Common myeloid progenitor, CD34-positive (primary cell): ENCODE data around the gene LPAR1.

ENCODE experiments used
- CTCF ChIA-PET: fragments of 350-600 bp; sonication (Branson Sonifier 250); formaldehyde crosslinking; loops from one replicate; lab custom pipeline; 2021; ENCODE audit warnings: antibody characterized with exemption; lab: Charles Lee
- POLR2A ChIA-PET: fragments of 350-600 bp; sonication (Branson Sonifier 250); formaldehyde crosslinking; loops from one replicate; lab custom pipeline; 2021; ENCODE audit warnings: antibody characterized with exemption; lab: Charles Lee
- DNase-seq, 3 donors: peaks; one replicate each; pipeline versions ENCODE4 v3.0.0 to v3.0.0-alpha.2; 2013
- H3K27ac ChIP-seq, 2 experiments: 1 replicate in 1 of 2; 2 replicates in 1 of 2; pipeline ENCODE4 v1.7.0; 2013; ENCODE audit warnings: inconsistent platforms in 2 of 2, low read length in 2 of 2, mild to moderate bottlenecking in 2 of 2, low read depth in 1 of 2, moderate library complexity in 1 of 2; ENCODE audit not compliant: severe bottlenecking in 2 of 2, insufficient read depth in 1 of 2, poor library complexity in 1 of 2
- H3K27me3 ChIP-seq, 5 experiments: replicated peaks in 2 of 5; 1 replicate in 3 of 5; 2 replicates in 2 of 5; pipeline versions ENCODE4 v1.6.1 to v1.7.0; 2013; ENCODE audit warnings: low read length in 4 of 5, mild to moderate bottlenecking in 2 of 5, moderate library complexity in 2 of 5, inconsistent platforms in 1 of 5; ENCODE audit not compliant: insufficient read depth in 5 of 5, control insufficient read depth in 4 of 5
- H3K36me3 ChIP-seq, 4 experiments: 1 replicate in 2 of 4; 2 replicates in 2 of 4; pipeline versions ENCODE4 v1.6.1 to v1.7.0; 2013; ENCODE audit warnings: low read length in 3 of 4, control low read depth in 1 of 4, mild to moderate bottlenecking in 1 of 4; ENCODE audit not compliant: control insufficient read depth in 4 of 4, insufficient read depth in 4 of 4
- H3K4me1 ChIP-seq, 4 experiments: 1 replicate in 3 of 4; 2 replicates in 1 of 4; pipeline versions ENCODE4 v1.6.1 to v1.7.1; 2013; ENCODE audit warnings: low read length in 3 of 4, mild to moderate bottlenecking in 3 of 4, control low read depth in 1 of 4, inconsistent platforms in 1 of 4, moderate library complexity in 1 of 4; ENCODE audit not compliant: control insufficient read depth in 4 of 4, insufficient read depth in 4 of 4; ENCODE audit errors: control extremely low read depth in 1 of 4
- H3K4me3 ChIP-seq, 7 experiments: 1 replicate in 4 of 7; 2 replicates in 3 of 7; pipeline versions ENCODE4 v1.5.1 to v1.7.0; 2013; ENCODE audit warnings: mild to moderate bottlenecking in 7 of 7, low read length in 6 of 7, moderate library complexity in 6 of 7, inconsistent platforms in 2 of 7, low read depth in 2 of 7, control low read depth in 1 of 7; ENCODE audit not compliant: insufficient read depth in 4 of 7, control insufficient read depth in 1 of 7; ENCODE audit errors: extremely low read depth in 1 of 7
- H3K9me3 ChIP-seq, 5 experiments: 1 replicate in 4 of 5; 2 replicates in 1 of 5; pipeline versions ENCODE4 v1.6.1 to v1.7.1; 2013; ENCODE audit warnings: low read length in 4 of 5, mild to moderate bottlenecking in 2 of 5, inconsistent platforms in 1 of 5, low read depth in 1 of 5, moderate library complexity in 1 of 5; ENCODE audit not compliant: control insufficient read depth in 4 of 5, insufficient read depth in 2 of 5; ENCODE audit errors: control extremely low read depth in 1 of 5
- WGBS: methylation state at CpG from one replicate; pipeline ENCODE4 v1.1.5; 2013; ENCODE audit not compliant: insufficient coverage; 5-methylcytosine and 5-hydroxymethylcytosine counted together

Gene LPAR1

DNA sequence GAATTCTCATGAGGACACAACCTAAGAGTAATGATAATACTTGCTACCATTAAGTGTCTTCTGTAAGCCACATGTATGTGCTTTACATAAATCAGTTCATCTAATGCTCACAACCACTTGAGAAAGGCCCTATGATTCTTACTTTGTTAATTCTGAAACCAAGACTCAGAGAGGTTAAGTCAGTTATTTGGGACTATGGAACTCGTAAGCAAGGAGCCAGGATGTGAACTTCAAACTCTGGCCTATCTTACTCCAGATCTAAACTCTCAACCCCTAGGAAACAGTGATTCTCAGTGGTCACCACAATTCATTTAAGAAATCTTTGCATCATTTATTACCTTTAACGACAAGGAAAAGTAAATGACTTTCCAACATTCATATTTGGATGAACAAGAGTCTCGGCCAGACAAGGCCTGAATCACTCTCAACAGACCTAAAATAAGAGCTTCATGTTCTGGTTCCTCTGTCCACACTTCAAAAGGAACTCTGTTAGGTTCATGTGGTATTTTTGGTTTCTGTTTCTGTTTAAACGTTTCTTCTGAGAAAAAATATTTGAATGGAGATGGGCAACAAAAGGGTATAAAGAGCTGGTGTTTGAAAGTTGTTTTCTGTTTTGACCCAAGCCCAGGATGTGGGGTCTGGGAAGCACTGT lies 104.8 kb downstream of the LPAR1 start:
- Histone ChIP-seq H3K4me3 (peak overlapping the region in 1 of 7 experiments; percentile 22), H3K36me3 (peaks cover 0 to 4% (median 0%) of the 10 kb centered on the region in 4 experiments), H3K27ac (no peak overlapping the region), H3K4me1 (peaks cover 0 to 27% (median 6%) of the 10 kb centered on the region in 4 experiments), H3K9me3 (no peaks in the 10 kb centered on the region), H3K27me3 (no peaks in the 10 kb centered on the region)
- ChIA-PET POLR2A (no interaction called here), CTCF (no interaction called here)
- DNase-seq = peak in 2 of 3 donors; percentile 47 to 61
- WGBS = 79% methylated on average over 2 of the region's 4 CpGs

DNA sequence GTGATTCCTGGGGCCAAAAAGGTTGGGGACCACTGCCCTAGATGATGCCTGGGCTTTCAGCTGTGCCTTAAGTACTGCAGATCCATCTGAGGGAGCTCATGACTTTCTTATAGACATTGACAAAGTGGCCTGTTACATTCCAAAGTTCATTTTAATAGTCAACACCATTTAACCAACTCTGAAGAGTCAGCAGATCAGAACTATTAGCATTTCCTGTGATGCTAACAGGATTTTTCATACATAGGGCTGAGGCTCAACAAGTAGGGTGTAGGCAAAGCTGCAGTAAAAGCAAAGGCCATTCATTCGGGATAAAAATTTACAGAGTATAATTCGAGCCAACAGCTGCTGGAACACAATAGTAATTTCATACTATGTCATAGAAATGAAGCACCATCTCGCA lies 105.4 kb downstream of the LPAR1 start:
- H3K4me3 ChIP-seq = no peak overlapping the region
- POLR2A ChIA-PET = no interaction called here
- H3K36me3 ChIP-seq = peaks cover 0 to 2% (median 0%) of the 10 kb centered on the region in 4 experiments
- H3K27me3 ChIP-seq = no peaks in the 10 kb centered on the region
- CTCF ChIA-PET = no interaction called here
- no peaks in the 10 kb centered on the region for H3K9me3 ChIP-seq
- DNase-seq = no peak
- 100% methylated on average over 1 of the region's 3 CpGs for WGBS
- H3K27ac ChIP-seq = no peak overlapping the region
- peaks cover 0 to 23% (median 6%) of the 10 kb centered on the region in 4 experiments for H3K4me1 ChIP-seq

DNA sequence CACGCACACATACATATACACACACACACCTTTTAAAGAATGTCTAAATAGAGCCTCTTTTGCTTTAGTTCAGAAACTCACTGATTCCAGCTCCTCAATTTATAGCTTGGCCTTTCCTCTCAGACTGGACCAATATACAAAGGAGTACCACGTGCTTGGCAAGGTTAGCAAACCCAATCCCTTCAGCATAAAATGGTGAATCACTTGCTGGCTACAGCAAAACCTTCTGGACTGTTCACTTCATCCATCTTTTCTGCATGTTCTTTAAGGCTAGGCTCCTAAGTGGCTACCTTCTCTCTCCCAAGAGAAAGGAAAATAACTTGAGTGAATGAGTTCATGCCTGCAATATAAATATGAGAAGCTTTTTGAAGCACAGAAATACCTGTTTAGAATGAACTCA lies 109.7 kb downstream of the LPAR1 start:
- Histone ChIP-seq H3K27me3 (no peaks in the 10 kb centered on the region), H3K4me3 (no peak overlapping the region), H3K36me3 (no peaks in the 10 kb centered on the region), H3K4me1 (peaks cover 0 to 11% (median 3%) of the 10 kb centered on the region in 4 experiments), H3K27ac (no peak overlapping the region), H3K9me3 (no peaks in the 10 kb centered on the region)
- POLR2A ChIA-PET = no interaction called here
- CTCF ChIA-PET = no interaction called here
- DNase-seq = no peak
- WGBS = 96% methylated on average over 2 of the region's 2 CpGs

DNA sequence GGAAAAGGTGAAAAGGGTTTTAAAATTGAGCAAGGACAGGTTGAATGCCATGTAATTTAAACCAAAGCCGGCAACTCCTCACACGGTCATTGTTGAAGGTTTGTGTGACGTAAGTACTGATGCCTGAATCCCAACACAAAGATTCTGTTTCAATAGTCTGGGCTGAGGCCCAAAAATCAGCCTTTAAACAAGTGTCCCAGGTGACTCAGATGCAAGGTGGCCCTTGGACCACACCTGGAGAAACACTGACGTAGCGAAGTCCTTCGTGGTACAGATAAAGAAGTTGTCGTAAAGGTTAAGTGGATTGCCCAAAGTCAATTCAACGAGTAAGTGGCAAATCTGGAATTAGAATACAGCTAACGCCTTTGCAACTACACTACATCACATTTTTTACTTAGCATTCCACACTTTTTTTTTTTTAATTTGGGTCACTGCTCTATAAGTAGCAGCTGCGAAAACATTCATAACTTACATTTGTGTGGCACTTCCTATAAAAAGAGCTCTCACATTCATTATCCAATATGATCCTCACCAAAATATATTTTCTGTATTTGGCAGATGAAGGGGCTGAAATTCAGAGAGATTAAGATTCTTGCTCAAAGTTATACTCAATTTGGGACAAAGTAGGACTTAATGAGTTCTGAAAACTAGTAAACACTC lies 111.3 kb downstream of the LPAR1 start:
- ChIA-PET POLR2A (no interaction called here), CTCF (no interaction called here)
- H3K4me3 ChIP-seq = no peak overlapping the region
- no peak for DNase-seq
- no peak overlapping the region for H3K27ac ChIP-seq
- H3K36me3 ChIP-seq = no peaks in the 10 kb centered on the region
- H3K9me3 ChIP-seq = no peaks in the 10 kb centered on the region
- H3K27me3 ChIP-seq = no peaks in the 10 kb centered on the region
- H3K4me1 ChIP-seq = peaks cover 0 to 3% (median 0%) of the 10 kb centered on the region in 4 experiments
- 99% methylated on average over 7 of the region's 10 CpGs for WGBS

DNA sequence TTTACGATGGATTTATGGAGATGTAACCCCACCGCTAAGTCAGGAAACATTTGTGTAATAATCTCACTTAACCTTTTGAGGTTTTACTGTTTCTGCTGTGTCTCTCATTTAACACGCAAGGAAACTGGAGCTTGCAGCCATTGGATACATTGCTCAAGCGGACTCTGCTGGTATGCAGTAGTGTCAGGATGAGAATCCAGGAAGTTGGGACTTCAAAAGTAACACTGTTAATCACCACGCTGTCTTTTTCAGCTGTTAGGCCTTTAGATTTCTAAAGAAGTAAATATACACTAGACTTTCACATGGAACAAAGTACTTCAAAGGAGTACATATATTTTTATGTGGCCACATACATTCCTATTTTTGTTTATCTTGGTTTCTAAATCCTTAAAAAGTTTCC lies 114.7 kb downstream of the LPAR1 start:
- 96% methylated on average over 4 of the region's 5 CpGs for WGBS

DNA sequence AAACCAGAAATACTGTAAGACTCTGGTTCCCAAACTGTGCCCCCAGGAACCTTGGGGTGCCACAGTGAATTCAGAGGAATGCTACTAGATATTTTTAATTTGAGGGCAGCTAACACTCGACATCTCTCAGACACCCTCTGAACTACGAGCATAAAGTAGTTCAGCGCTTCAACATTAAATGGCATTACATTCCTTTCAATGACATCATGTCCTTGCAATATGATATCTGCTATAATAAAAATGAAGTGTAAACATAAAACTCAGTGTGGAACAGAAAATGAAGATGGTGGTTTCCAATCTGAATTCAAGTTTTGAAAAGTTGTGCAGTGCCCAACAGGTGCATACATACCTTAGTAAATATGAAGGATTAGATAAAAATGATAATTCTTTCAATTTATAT lies 116.1 kb downstream of the LPAR1 start:
- POLR2A ChIA-PET = no interaction called here
- no peak for DNase-seq
- no peak overlapping the region for H3K27ac ChIP-seq
- H3K4me1 ChIP-seq = peaks cover 4 to 32% (median 15%) of the 10 kb centered on the region in 4 experiments
- no peaks in the 10 kb centered on the region for H3K27me3 ChIP-seq
- no peaks in the 10 kb centered on the region for H3K9me3 ChIP-seq
- H3K4me3 ChIP-seq = no peak overlapping the region
- H3K36me3 ChIP-seq = no peaks in the 10 kb centered on the region
- WGBS = no CpG with 5 or more reads among the region's 3 CpGs
- CTCF ChIA-PET = interaction anchor here (0.5 kb wide), 1 partner anchor 69 kb away, joined by 3 read pairs; no protein-coding TSS in a partner anchor

More for the DNA sequence above, 114.7 kb downstream of the LPAR1 start:
- no peak overlapping the region for H3K4me3 ChIP-seq
- POLR2A ChIA-PET = no interaction called here
- no peak for DNase-seq
- H3K9me3 ChIP-seq = no peaks in the 10 kb centered on the region
- CTCF ChIA-PET = no interaction called here
- peaks cover 4 to 30% (median 15%) of the 10 kb centered on the region in 4 experiments for H3K4me1 ChIP-seq
- H3K27me3 ChIP-seq = no peaks in the 10 kb centered on the region
- H3K36me3 ChIP-seq = no peaks in the 10 kb centered on the region
- H3K27ac ChIP-seq = no peak overlapping the region

DNA sequence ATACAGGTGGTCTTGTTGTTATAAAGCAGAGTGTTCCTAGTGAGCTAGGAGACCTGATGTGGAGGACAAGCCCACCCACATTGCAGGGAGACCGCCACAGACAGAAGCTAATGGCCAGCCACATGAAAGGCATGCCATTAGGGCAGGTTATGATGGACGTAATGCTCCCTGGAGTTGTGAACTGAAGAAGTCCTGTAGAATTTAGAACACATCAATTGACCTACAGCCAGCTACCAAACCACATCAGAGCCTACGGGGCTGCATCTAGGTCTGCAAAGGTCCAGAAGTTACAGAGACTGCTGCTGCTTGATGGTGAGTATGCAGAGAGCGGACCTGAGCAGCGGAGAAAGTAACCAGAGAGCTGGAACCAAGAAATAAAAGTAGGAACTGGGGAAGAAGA lies 116.6 kb downstream of the LPAR1 start:
- CTCF ChIA-PET = interaction anchor here (0.5 kb wide), 1 partner anchor 69 kb away, joined by 3 read pairs; no protein-coding TSS in a partner anchor
- H3K9me3 ChIP-seq = no peaks in the 10 kb centered on the region
- H3K27me3 ChIP-seq = no peaks in the 10 kb centered on the region
- DNase-seq = no peak
- H3K4me3 ChIP-seq = no peak overlapping the region
- POLR2A ChIA-PET = no interaction called here
- no peak overlapping the region for H3K27ac ChIP-seq
- WGBS = 90% methylated on average over 4 of the region's 5 CpGs
- no peaks in the 10 kb centered on the region for H3K36me3 ChIP-seq
- peaks cover 4 to 32% (median 15%) of the 10 kb centered on the region in 4 experiments for H3K4me1 ChIP-seq
